SKM-1 (cell line): Measurements from ENCODE around the gene ZCCHC7.
"Not testable (repeated sequence)": the region's sequence is repeated elsewhere in the genome, so short reads cannot be mapped to it uniquely, and the experiment has no call there.

Experiments
- DNase-seq: peaks from one replicate; lab custom pipeline; 2025; ENCODE audit not compliant: unreplicated experiment; lab: John Stamatoyannopoulos, UW

Gene ZCCHC7

GRCh38 chr9:37291612-37292238 lies 171.4 kb downstream of the ZCCHC7 start:
- not testable (repeated sequence) for DNase-seq

DNA sequence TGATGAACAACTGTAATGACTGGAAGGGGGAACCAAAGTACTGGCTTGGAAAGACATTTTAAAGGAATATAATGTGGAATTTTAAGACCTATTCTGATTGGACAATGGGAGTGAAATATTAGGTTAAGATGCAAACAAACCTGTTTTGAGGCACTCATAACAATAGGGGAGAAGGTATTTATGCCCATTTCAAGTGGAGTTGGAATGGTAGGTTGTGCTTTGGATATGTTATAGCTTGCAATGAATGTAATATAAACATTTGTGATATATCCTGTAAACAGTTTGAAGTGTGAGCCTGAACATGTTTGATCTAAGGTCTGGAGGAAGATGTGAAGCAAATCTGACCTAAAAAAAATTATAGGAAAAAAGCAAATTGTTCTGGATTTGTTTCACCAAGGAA lies 172.5 kb downstream of the ZCCHC7 start:
- no peak for DNase-seq

GRCh38 chr9:37293664-37294524 lies 173.5 kb downstream of the ZCCHC7 start:
- DNase-seq: no peak

- no peak for DNase-seq
Observed at GRCh38 chr9:37295178-37295577, 174.8 kb downstream of the ZCCHC7 start.

- DNase-seq: no peak
Observed at GRCh38 chr9:37295796-37296195, 175.4 kb downstream of the ZCCHC7 start.

DNA sequence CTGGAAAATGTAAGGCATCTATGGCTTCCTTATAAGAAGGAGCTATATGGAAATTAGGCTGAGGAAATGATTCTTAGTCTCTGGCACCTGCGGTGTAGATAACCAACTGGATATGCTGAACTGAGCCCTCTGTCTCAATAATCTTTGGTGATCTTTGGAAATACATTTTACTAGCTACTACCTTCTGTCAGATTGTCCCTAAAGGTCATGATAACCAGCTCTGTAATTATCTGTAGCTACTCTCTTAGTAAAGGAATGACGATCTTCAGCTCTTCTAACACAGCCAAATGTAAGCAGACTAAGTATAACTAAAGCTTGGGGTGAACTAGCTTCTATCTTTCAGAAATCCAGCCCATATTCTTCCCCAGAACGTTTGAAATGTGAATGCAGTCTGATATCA lies 177.2 kb downstream of the ZCCHC7 start:
- DNase-seq: no peak

GRCh38 chr9:37300620-37301019 lies 180.2 kb downstream of the ZCCHC7 start:
- no peak for DNase-seq

DNA sequence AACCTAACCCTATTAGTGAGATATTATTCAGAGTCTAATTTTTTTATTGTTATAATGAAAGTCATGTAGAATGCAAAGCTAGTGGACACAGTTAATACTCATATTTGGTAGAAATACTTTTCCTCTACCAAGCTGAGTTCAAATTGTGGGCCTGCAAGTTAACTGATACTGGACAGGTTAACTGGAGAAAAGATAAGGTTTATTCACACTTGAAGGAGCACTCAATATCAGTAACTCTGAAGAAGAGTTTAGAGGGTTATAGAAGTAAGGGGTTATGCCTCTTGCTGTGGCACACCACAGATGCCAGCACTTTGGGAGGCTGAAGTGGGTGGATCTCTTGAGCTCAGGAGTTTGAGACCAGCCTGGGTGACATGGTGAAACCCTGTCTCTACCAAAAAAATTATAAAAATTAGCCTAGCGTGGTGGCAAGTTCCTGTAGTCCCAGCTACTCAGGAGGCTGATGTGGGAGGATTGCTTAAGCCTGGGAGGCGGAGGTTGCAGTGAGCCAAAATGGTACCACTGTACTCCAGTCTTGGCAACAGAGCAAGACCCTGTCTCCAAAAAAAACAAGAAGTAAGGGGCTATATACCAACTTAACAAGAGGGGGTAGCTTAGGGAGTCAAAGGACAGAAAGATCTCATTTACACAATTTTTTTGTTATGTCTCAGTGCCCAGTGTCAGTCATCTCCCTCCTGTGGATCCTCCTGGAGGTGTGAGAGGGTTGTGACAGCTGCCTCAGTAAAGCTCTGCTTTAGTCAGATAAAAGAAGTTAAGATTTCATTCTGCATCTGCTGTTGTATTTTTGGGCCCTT lies 180.9 kb downstream of the ZCCHC7 start:
- DNase-seq: no peak

DNA sequence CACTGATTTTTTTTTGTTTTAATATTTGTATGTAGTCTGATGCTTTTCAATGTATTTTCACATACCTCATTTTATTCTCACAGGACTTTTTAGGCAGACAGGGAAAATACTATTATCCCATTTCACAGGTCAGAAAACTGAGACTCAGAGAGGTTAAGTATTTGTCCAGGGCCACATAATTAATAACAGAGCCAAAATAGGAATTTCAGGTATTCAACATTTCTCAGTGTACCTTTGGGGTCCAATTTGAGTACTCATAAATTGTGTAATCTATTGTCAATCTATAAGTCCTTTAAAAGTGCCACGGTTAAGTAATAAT lies 181.4 kb downstream of the ZCCHC7 start:
- no peak for DNase-seq

DNA sequence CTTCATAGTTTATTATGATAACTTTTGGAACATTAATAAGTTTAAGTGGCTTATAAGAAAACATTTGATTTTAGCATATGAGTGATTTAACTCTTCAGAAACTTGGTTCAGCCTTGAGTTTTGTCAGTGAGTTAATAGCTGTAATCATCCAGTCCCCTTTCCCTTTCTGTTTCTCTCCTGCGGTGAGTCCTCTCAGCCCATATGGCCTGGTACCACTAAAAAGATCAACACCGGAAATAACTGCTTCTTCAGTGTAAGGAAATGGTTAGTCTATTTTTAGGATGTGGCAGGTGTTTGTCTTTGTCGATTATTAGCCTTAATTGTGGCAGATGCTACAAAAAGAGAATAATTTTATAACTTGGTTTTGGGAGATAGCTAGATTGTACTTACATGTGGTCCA lies 181.9 kb downstream of the ZCCHC7 start:
- no peak for DNase-seq

DNA sequence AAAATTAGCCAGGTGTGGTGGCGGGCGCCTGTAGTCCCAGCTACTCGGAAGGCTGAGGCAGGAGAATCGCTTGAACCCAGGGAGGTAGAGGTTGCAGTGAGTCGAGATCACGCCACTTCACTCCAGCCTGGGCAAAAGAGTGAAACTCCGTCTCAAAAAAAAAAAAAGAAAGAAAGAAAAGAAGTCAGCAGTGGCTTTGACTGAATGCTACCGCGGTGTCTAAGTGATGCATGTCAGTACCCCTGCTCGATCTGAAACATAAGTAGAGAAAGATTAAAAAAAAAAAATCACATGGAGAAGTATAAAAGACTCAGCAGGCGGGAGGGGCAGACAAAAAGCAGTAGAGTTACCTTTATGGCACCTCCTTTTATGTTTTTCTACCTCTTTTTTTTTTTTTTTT lies 182.9 kb downstream of the ZCCHC7 start:
- not testable (repeated sequence) for DNase-seq

- DNase-seq: no peak
Observed at GRCh38 chr9:37309136-37309535, 188.8 kb downstream of the ZCCHC7 start.

DNA sequence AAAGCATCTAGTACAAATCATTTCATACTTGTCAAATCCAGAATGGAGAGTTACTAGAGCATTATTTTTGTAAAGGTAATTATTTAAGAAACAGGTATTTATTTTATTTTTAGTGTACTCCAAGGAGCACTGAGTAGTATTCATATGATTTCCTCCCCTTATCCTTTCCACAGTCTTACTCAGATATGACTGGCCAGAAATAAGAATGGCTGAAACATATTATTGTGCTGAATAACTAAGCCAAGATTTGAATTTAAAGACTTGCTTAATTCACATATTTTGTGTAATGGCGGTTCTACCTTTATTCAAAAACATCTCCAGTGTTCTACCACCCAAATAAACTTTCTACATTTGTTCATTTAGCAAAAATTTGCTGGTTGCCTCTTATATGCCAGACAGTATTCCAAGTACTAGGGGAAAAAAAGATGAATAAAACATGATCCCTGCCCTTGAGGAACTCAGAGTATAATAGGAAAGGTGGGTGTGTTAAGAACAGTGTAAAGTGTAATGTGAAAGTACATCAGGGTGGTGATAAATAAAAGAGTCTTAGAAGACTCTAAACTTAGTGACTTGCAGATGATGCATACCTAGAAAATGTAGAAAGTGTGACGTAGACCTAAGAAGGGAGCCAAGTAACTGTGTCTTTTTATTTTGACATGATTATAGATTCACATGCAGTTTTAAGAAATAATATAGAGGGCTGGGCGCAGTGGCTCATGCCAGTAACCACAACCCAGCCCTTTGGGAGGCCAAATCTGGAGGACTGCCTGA lies 191.7 kb downstream of the ZCCHC7 start:
- no peak for DNase-seq

DNA sequence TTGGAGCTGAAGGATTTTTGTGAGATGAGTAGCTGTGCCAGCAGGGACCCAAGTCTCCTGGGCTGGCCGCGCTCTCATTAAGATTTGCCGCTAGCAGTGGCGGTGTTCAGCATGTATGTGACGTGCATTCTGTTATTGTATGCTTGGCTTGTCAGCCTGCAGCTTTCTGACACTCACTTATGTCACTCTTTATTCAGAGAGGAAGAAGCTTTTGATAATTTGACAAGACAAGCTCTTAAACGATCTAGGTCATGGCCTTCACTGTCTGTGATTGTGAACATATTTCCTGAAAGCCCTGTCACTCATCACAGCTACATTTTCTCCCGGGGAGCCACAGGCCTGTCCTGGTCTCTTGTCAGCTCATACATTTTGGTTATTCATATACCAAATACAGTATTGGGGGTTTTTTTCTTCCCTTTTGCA lies 203.9 kb downstream of the ZCCHC7 start:
- no peak for DNase-seq

GRCh38 chr9:37324691-37325490 lies 204.5 kb downstream of the ZCCHC7 start:
- no peak for DNase-seq

GRCh38 chr9:37325778-37326177 lies 205.4 kb downstream of the ZCCHC7 start:
- DNase-seq: no peak

DNA sequence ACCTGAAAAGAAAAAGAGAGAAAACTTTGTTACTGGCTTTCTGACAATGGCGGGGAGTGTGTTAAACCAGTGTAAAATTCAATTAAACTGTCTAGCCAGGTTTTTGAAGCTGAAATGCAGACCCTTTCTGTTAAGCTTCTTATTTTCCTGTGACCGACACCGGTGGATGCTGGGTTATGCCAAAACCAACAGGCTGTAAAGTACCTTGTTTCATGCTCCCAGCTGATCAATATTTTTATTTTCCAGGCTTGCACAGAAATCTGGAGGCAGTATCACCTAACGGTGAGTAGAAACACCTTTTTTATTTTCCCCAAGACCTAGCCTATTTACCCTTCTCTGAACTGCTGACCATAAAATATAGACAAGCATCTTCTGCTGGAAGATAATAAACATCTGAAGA lies 207.2 kb downstream of the ZCCHC7 start:
- DNase-seq: no peak

DNA sequence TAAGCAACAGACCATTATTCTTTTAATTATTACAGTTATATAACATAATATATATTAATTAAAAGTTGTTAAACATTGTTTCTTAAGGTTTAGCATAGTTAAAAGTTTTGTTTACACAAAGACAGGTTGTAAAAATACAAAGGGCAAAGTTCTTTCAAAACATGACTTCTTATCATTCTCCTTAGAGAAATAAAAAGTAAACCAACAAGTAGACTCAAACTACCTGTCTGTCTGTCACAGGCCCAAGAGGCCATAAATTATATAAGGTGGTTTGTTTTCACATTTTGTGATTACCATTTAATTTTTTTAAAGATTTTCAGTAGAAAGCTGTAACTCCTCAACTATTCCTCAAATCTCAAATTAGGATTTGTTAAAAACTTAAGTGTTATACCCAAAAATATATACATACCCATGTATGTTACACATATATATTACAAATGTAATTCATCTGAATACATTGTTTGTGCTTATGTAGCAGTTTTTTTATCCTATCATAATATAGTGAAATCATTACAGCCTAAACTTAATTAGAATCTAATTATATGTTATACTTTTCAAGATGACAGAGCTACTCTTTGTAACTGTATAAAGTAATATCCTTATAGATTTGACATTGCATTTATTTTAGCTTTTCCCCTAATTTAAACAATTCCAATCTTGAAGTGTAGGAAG lies 208.3 kb downstream of the ZCCHC7 start:
- no peak for DNase-seq

DNA sequence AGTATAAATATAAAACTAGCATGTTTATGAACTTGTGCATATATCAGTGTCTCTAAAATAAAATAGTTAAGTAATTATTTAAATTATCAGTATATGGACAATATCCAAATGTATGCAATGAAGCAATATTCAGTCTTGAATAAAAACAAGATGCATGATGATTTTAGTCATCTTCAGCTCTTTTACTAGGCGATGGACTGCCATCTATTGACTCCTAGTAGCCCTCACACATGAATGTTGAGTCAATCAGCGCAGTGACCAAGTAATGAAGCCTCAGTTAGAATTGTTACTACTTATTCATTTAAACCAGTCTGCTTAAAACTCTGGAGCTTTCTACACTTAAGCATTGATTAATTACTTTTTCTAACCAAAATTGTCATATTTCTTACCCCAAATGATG lies 209.2 kb downstream of the ZCCHC7 start:
- no peak for DNase-seq

DNA sequence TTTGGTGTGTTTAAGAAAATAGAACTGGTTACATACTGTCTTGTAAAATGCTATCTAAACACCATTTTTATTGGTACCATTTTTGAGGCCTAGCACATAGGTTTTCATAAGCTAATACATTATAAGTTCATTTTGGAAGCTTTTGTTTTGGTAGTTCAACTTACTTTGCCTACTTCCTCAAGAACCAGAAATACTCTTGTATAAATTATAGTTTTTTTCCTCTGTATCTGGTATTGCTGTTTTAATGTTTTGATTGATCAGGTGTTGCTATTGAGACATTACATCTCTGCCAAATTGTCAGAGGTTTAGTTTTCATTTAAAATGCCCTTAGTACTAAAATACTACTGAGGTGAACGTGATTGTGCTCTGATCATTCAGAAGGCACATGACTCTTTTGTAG lies 211.5 kb downstream of the ZCCHC7 start:
- no peak for DNase-seq
